Forelimb muscle (tissue), 1 donor: ENCODE measurements around the gene NUDT15. TPM values are rescaled to one million over a fixed set of nuclear protein-coding genes. Genes with fewer than 3 reads are reported as not detected.

Source experiments
- polyA plus RNA-seq: library from polyadenylated mRNA; unstranded; fragments of 120-200 nt; gene quantifications from one replicate; pipeline ENCODE4 v1.2.1, GENCODE V29; 2013; ENCODE audit not compliant: insufficient read length

Gene NUDT15
- polyA plus RNA-seq, 1 donor: 11.7 TPM

Other genes starting within 250 kb of the NUDT15 start
- gene SUCLA2, start 36.5 kb upstream of the NUDT15 start, polyA plus RNA-seq: 68.4 TPM
- gene MED4, start 57.4 kb downstream of the NUDT15 start, polyA plus RNA-seq: 52.3 TPM
- 292 TPM for gene ITM2B, start 195.5 kb downstream of the NUDT15 start, polyA plus RNA-seq